MM.1S (cell line): Measurements from ENCODE around the gene ARFGEF2.

Experiments used
- DNase-seq: peaks from one replicate; pipeline ENCODE4 v3.0.0-alpha.2; 2015
- H2AFZ ChIP-seq: fragments of 300-600 bp; sonication (generic); 2 replicates; pipeline ENCODE4 v1.6.0; 2016; ENCODE audit warnings: antibody characterized with exemption, low read length
- H3F3A ChIP-seq: fragments of 300-600 bp; sonication (generic); 2 replicates; pipeline ENCODE4 v1.6.1; 2016; ENCODE audit warnings: mild to moderate bottlenecking, antibody characterized with exemption, low read length, moderate library complexity, mixed read lengths; ENCODE audit not compliant: insufficient read depth
- H3K27ac ChIP-seq: fragments of 300-600 bp; sonication (generic); 2 replicates; pipeline ENCODE4 v1.5.1; 2016; ENCODE audit warnings: mild to moderate bottlenecking, low read length
- H3K27me3 ChIP-seq: fragments of 300-600 bp; sonication (generic); replicated peaks from 2 replicates; pipeline ENCODE4 v1.6.0; 2016; ENCODE audit warnings: low read length; ENCODE audit not compliant: insufficient read depth
- H3K36me3 ChIP-seq: fragments of 300-600 bp; sonication (generic); replicated peaks from 2 replicates; pipeline ENCODE4 v1.6.1; 2016; ENCODE audit warnings: mild to moderate bottlenecking, low read length, mixed read lengths; ENCODE audit not compliant: insufficient read depth
- H3K4me1 ChIP-seq: fragments of 300-600 bp; sonication (generic); 2 replicates; pipeline ENCODE4 v1.6.1; 2016; ENCODE audit warnings: low read length, mixed read lengths
- H3K4me2 ChIP-seq: fragments of 300-600 bp; sonication (generic); 2 replicates; pipeline ENCODE4 v1.6.0; 2016; ENCODE audit warnings: low read depth, low read length
- H3K4me3 ChIP-seq: fragments of 300-600 bp; sonication (generic); 2 replicates; pipeline ENCODE4 v1.5.1; 2016; ENCODE audit warnings: low read length, mixed read lengths
- H3K79me2 ChIP-seq: fragments of 300-600 bp; sonication (generic); 2 replicates; pipeline ENCODE4 v1.6.1; 2016; ENCODE audit warnings: mixed run types, low read length, mixed read lengths
- H3K9ac ChIP-seq: fragments of 300-600 bp; sonication (generic); 2 replicates; pipeline ENCODE4 v1.6.1; 2016; ENCODE audit warnings: low read length, mixed read lengths
- H3K9me2 ChIP-seq: fragments of 300-600 bp; sonication (generic); replicated peaks from 2 replicates; pipeline ENCODE4 v1.6.1; 2016; ENCODE audit warnings: mild to moderate bottlenecking, low read length, mixed read lengths; ENCODE audit not compliant: insufficient read depth
- H3K9me3 ChIP-seq: fragments of 300-600 bp; sonication (generic); replicated peaks from 2 replicates; pipeline ENCODE4 v1.6.1; 2016; ENCODE audit warnings: mild to moderate bottlenecking, low read length, mixed read lengths; ENCODE audit not compliant: insufficient read depth
- H4K20me1 ChIP-seq: fragments of 300-600 bp; sonication (generic); 2 replicates; pipeline ENCODE4 v1.6.1; 2016; ENCODE audit warnings: mild to moderate bottlenecking, low read length, moderate library complexity, mixed read lengths; ENCODE audit not compliant: insufficient read depth
- EZH2 ChIP-seq: fragments of 300-600 bp; sonication (generic); optimal IDR thresholded peaks from 2 replicates; pipeline ENCODE3; 2017; ENCODE audit warnings: low read depth, mild to moderate bottlenecking, antibody characterized with exemption, low read length, mixed read lengths
- EZH2phosphoT487 ChIP-seq: fragments of 300-600 bp; sonication (generic); IDR thresholded peaks from 2 replicates; pipeline ENCODE4 v1.6.1; 2018; ENCODE audit warnings: antibody characterized with exemption, low read length
- TF ChIP-seq, protein P1 (sequence below): fragments of 300-600 bp; sonication (generic); IDR thresholded peaks from 2 replicates; pipeline ENCODE4 v1.5.1; 2016; ENCODE audit warnings: antibody characterized with exemption, low read length, mixed read lengths

Gene ARFGEF2

GRCh38 chr20:48962421-48962820, 40.9 kb downstream of the ARFGEF2 start:
- no peaks in the 10 kb centered on the region for H3K9me2 ChIP-seq
- H3K79me2 ChIP-seq, result peaks cover 6% of the 10 kb centered on the region
- DNase-seq, result no peak
- H3K4me1 ChIP-seq, result no peaks in the 10 kb centered on the region
- H3K4me3 ChIP-seq, result no peak overlapping the region
- H4K20me1 ChIP-seq, result no peaks in the 10 kb centered on the region
- no peaks in the 10 kb centered on the region for H3F3A ChIP-seq
- no peak overlapping the region for H3K4me2 ChIP-seq
- H3K36me3 ChIP-seq, result peaks cover 15% of the 10 kb centered on the region; the same call in 1 of the 2 replicates
- no peak overlapping the region for H3K27ac ChIP-seq
- H3K9ac ChIP-seq, result no peak overlapping the region
- no peak overlapping the region for H2AFZ ChIP-seq
- TF ChIP-seq EZH2 (no peak), EZH2phosphoT487 (no peak)
- TF ChIP-seq, protein P1, sequence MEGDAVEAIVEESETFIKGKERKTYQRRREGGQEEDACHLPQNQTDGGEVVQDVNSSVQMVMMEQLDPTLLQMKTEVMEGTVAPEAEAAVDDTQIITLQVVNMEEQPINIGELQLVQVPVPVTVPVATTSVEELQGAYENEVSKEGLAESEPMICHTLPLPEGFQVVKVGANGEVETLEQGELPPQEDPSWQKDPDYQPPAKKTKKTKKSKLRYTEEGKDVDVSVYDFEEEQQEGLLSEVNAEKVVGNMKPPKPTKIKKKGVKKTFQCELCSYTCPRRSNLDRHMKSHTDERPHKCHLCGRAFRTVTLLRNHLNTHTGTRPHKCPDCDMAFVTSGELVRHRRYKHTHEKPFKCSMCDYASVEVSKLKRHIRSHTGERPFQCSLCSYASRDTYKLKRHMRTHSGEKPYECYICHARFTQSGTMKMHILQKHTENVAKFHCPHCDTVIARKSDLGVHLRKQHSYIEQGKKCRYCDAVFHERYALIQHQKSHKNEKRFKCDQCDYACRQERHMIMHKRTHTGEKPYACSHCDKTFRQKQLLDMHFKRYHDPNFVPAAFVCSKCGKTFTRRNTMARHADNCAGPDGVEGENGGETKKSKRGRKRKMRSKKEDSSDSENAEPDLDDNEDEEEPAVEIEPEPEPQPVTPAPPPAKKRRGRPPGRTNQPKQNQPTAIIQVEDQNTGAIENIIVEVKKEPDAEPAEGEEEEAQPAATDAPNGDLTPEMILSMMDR, result no peak
- no peaks in the 10 kb centered on the region for H3K27me3 ChIP-seq
- H3K9me3 ChIP-seq, result no peaks in the 10 kb centered on the region

DNA sequence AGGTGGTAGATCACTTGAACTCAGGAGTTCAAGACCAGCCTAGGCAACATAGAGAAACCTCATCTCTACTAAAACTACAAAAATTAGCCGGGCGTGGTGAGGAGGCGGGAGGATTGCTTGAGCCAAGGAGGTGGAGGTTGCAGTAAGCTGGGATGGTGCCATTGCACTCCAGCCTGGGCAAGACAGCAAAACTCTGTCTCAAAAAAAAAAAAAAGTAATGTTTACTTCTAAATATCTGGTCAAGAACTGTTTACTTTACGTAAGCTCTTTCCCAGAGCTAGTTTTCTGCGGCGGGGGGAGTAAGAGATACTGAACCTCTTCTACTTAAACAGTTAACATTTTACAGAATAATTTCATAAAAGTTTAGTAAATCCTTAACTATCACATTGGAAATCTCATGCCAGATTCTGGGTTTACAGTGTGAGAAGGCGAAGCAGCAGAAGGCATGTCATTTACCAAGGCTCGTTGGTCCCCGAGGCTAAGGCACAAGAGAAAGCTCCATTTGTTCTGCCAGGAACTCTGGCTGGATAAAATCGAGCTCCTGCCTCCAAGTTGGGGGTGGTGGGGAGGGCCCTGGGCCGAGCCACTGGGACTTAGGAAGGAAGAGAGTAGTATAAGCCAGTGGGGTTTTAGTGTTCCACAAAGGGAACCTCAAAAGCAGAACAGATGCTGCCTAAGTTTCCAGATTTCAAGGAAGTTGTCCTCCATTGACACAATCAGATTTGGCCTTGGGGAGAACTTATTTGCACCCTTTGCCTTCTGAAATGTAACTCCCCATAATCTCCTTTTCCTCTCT, 41.7 kb downstream of the ARFGEF2 start:
- Histone ChIP-seq H3K36me3 (peaks cover 17% of the 10 kb centered on the region; the same call in 1 of the 2 replicates), H3K4me3 (no peak overlapping the region), H3K9ac (no peak overlapping the region), H4K20me1 (no peaks in the 10 kb centered on the region), H3K27ac (no peak overlapping the region), H3K9me2 (no peaks in the 10 kb centered on the region), H2AFZ (no peak overlapping the region), H3K9me3 (no peaks in the 10 kb centered on the region), H3K27me3 (no peaks in the 10 kb centered on the region), H3F3A (no peaks in the 10 kb centered on the region), H3K4me1 (no peaks in the 10 kb centered on the region), H3K4me2 (no peak overlapping the region), H3K79me2 (peaks cover 6% of the 10 kb centered on the region)
- DNase-seq, result no peak
- no peak for TF ChIP-seq EZH2
- TF ChIP-seq EZH2phosphoT487, result no peak
- TF ChIP-seq, protein P1, result no peak

- peaks cover 3% of the 10 kb centered on the region; the same call in 1 of the 2 replicates for H3K79me2 ChIP-seq
- H2AFZ ChIP-seq, result no peak overlapping the region
- peaks cover 18% of the 10 kb centered on the region; the same call in 1 of the 2 replicates for H3K36me3 ChIP-seq
- no peaks in the 10 kb centered on the region for H3K9me3 ChIP-seq
- H3F3A ChIP-seq, result no peaks in the 10 kb centered on the region
- DNase-seq, result no peak
- H3K4me3 ChIP-seq, result no peak overlapping the region
- no peaks in the 10 kb centered on the region for H4K20me1 ChIP-seq
- no peak overlapping the region for H3K4me2 ChIP-seq
- no peaks in the 10 kb centered on the region for H3K9me2 ChIP-seq
- no peak overlapping the region for H3K27ac ChIP-seq
- no peaks in the 10 kb centered on the region for H3K4me1 ChIP-seq
- no peak for TF ChIP-seq EZH2phosphoT487
- TF ChIP-seq, protein P1, result no peak
- no peak for TF ChIP-seq EZH2
- no peak overlapping the region for H3K9ac ChIP-seq
- H3K27me3 ChIP-seq, result no peaks in the 10 kb centered on the region
Observed at GRCh38 chr20:48965189-48965910, 43.8 kb downstream of the ARFGEF2 start.
